SK-N-SH (cell line): ENCODE data around the gene EDEM3.

Experiments
- EP300 ChIP-seq, 2 experiments: IDR thresholded peaks; 2 replicates each; pipeline versions ENCODE4 v1.4.0 to v1.6.1; 2012; ENCODE audit warnings: borderline replicate concordance in 1 of 2, low read depth in 1 of 2, low read length in 1 of 2
- MXI1 ChIP-seq: IDR thresholded peaks from 2 replicates; pipeline ENCODE4 v1.6.1; 2012; ENCODE audit warnings: mild to moderate bottlenecking, low read depth, low read length, improper control_type of control experiment
- RAD21 ChIP-seq: IDR thresholded peaks from 2 replicates; pipeline ENCODE4 v1.6.1; 2012; ENCODE audit warnings: mild to moderate bottlenecking, low read length
- RCOR1 ChIP-seq: fragments of 150-350 bp; IDR thresholded peaks from 2 replicates; pipeline ENCODE4 v1.6.1; 2017; ENCODE audit warnings: antibody characterized with exemption, low read length
- YY1 ChIP-seq: IDR thresholded peaks from 2 replicates; pipeline ENCODE4 v1.4.0; 2012; ENCODE audit warnings: low read depth, mild to moderate bottlenecking
- TF ChIP-seq, protein P1 (sequence below): fragments of 200-600 bp; sonication (generic); IDR thresholded peaks from 2 replicates; pipeline ENCODE4 v1.6.1; 2017; ENCODE audit warnings: antibody characterized with exemption, mild to moderate bottlenecking, moderate library complexity
- TF ChIP-seq, protein P2 (sequence below): IDR thresholded peaks from 2 replicates; pipeline ENCODE4 v1.4.0; 2012; ENCODE audit warnings: low read depth

DNA sequence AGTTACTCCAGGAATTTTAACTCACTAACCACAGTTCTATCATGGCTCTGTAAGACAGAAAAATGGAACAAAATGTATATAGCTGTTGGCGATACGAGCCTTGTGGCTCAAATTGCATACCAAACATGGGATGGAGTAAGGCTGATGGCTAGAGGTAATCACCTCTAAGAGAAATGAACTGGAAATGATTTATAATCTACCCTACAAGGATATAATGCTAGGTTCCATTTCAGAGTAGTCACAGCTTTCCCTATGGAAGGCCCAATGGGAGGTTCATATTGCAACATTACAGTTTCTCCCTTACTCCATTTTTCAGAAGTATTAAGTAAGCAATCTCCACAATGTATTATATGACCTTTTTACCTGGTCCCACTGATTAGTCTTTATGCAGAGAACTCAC, 61.6 kb downstream of the EDEM3 start:
- TF ChIP-seq, protein P1, sequence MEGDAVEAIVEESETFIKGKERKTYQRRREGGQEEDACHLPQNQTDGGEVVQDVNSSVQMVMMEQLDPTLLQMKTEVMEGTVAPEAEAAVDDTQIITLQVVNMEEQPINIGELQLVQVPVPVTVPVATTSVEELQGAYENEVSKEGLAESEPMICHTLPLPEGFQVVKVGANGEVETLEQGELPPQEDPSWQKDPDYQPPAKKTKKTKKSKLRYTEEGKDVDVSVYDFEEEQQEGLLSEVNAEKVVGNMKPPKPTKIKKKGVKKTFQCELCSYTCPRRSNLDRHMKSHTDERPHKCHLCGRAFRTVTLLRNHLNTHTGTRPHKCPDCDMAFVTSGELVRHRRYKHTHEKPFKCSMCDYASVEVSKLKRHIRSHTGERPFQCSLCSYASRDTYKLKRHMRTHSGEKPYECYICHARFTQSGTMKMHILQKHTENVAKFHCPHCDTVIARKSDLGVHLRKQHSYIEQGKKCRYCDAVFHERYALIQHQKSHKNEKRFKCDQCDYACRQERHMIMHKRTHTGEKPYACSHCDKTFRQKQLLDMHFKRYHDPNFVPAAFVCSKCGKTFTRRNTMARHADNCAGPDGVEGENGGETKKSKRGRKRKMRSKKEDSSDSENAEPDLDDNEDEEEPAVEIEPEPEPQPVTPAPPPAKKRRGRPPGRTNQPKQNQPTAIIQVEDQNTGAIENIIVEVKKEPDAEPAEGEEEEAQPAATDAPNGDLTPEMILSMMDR, result no peak
- TF ChIP-seq RAD21 (no peak), YY1 (no peak), RCOR1 (no peak), EP300 (IDR thresholded peaks at IDR 0.05; ENCODE audit: borderline replicate concordance in 1 of 2, low read depth in 1 of 2, low read length in 1 of 2) (no peak), MXI1 (no peak)
- TF ChIP-seq, protein P2, sequence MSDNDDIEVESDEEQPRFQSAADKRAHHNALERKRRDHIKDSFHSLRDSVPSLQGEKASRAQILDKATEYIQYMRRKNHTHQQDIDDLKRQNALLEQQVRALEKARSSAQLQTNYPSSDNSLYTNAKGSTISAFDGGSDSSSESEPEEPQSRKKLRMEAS, result no peak
